Measurements from ENCODE around the gene CTNNA3. TPM values are rescaled to one million over a fixed set of nuclear protein-coding genes. Genes with fewer than 3 reads are reported as not detected.

The CTNNA3 gene
- total RNA-seq, 4 donors from 2014 or later = 1.5 to 9.8 (median 4.3) TPM

GRCh38 chr10:67107670-67108069, 588.3 kb downstream of the CTNNA3 start:
- no peaks in the 10 kb centered on the region for H3K9me3 ChIP-seq
- no peaks in the 10 kb centered on the region for H3K27me3 ChIP-seq
- H3K4me1 ChIP-seq = no peaks in the 10 kb centered on the region
- no peak for DNase-seq
- intact Hi-C loops (cut with DNase I; ENCODE audit: low total_unique reads) = no loop called here
- TF ChIP-seq, protein P1, sequence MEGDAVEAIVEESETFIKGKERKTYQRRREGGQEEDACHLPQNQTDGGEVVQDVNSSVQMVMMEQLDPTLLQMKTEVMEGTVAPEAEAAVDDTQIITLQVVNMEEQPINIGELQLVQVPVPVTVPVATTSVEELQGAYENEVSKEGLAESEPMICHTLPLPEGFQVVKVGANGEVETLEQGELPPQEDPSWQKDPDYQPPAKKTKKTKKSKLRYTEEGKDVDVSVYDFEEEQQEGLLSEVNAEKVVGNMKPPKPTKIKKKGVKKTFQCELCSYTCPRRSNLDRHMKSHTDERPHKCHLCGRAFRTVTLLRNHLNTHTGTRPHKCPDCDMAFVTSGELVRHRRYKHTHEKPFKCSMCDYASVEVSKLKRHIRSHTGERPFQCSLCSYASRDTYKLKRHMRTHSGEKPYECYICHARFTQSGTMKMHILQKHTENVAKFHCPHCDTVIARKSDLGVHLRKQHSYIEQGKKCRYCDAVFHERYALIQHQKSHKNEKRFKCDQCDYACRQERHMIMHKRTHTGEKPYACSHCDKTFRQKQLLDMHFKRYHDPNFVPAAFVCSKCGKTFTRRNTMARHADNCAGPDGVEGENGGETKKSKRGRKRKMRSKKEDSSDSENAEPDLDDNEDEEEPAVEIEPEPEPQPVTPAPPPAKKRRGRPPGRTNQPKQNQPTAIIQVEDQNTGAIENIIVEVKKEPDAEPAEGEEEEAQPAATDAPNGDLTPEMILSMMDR (IDR thresholded peaks at IDR 0.05) = no peak
- no peak for TF ChIP-seq POLR2A (IDR thresholded peaks at IDR 0.05)
- H3K27ac ChIP-seq = no peak overlapping the region
- H3K36me3 ChIP-seq = peaks cover 0 to 2% of the 10 kb centered on the region in 2 donors
- H3K4me3 ChIP-seq = no peak overlapping the region

DNA sequence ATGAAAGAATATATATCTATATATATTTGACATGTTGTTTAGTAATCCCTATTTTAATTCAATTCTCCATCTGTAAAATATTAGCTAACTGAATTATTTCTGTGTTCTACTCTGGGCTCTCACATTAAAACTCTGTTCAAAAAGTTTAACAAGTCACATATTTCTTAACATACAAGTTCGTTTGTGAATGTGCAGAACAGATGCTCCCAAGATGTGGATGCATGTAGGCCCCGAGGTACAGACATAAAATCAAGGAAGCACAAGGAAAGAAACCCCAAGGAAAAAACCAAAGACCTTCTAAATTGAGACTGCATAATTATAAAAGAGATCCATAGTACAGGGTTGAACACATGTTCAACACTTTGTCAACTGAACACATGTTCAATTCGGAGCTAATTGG, 595.0 kb downstream of the CTNNA3 start:
- Histone ChIP-seq H3K27me3 (no peaks in the 10 kb centered on the region), H3K36me3 (peaks cover 0 to 2% of the 10 kb centered on the region in 2 donors), H3K4me1 (no peaks in the 10 kb centered on the region), H3K27ac (no peak overlapping the region), H3K4me3 (no peak overlapping the region), H3K9me3 (no peaks in the 10 kb centered on the region)
- intact Hi-C loops (cut with DNase I; ENCODE audit: low total_unique reads) = no loop called here
- DNase-seq = no peak
- TF ChIP-seq POLR2A (IDR thresholded peaks at IDR 0.05) = no peak
- TF ChIP-seq, protein P1 (IDR thresholded peaks at IDR 0.05) = no peak

DNA sequence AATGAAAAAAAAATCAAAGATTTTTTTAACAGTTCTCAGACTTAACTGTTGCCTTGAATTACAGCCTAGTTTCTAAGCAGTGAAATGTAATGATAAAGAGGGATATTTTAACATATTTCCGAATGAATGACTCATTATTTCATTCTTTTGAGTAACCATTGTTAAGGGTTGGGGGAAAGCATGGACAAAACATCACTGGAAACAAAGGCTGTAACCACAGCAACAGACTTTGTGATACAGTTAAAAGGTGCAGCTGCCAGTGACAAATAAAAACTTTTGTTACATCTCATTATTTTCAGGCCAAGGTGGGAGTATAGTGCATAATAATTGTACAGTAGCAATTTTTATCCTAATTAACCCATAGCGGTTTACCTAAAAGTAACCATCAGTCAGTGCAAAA, 597.5 kb downstream of the CTNNA3 start:
- TF ChIP-seq POLR2A (IDR thresholded peaks at IDR 0.05) = no peak
- TF ChIP-seq, protein P1 (IDR thresholded peaks at IDR 0.05) = no peak
- Histone ChIP-seq H3K27me3 (no peaks in the 10 kb centered on the region), H3K27ac (no peak overlapping the region), H3K9me3 (no peaks in the 10 kb centered on the region), H3K4me1 (no peaks in the 10 kb centered on the region), H3K4me3 (no peak overlapping the region), H3K36me3 (no peaks in the 10 kb centered on the region)
- intact Hi-C loops (cut with DNase I; ENCODE audit: low total_unique reads) = no loop called here
- no peak for DNase-seq

DNA sequence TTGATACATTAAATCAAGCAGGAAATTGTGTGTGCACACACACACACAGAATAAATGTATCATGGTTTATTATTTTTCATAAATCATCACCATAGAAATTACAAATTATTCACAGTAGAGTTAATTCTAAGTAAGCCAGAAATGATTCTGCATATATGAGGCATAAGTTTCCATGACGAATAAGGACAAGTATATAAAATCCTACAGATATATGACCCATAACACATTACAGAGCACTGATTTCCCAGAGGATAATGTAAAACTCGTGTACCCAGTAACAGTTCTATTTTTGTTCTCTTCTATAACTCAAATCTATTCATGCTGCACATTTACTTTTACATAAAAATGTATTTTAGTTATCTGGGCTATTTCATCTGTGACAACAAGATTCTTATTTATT, 600.5 kb downstream of the CTNNA3 start:
- H3K36me3 ChIP-seq = no peaks in the 10 kb centered on the region
- intact Hi-C loops (cut with DNase I; ENCODE audit: low total_unique reads) = no loop called here
- no peaks in the 10 kb centered on the region for H3K4me1 ChIP-seq
- no peak overlapping the region for H3K4me3 ChIP-seq
- DNase-seq = no peak
- H3K9me3 ChIP-seq = no peaks in the 10 kb centered on the region
- H3K27ac ChIP-seq = no peak overlapping the region
- no peak for TF ChIP-seq POLR2A (IDR thresholded peaks at IDR 0.05)
- TF ChIP-seq, protein P1 (IDR thresholded peaks at IDR 0.05) = no peak
- no peaks in the 10 kb centered on the region for H3K27me3 ChIP-seq

GRCh38 chr10:67088036-67088435, 608.0 kb downstream of the CTNNA3 start:
- no peaks in the 10 kb centered on the region for H3K36me3 ChIP-seq
- DNase-seq = no peak
- no peak overlapping the region for H3K27ac ChIP-seq
- no peak overlapping the region for H3K4me3 ChIP-seq
- intact Hi-C loops (cut with DNase I; ENCODE audit: low total_unique reads) = no loop called here
- TF ChIP-seq, protein P1 (IDR thresholded peaks at IDR 0.05) = no peak
- no peak for TF ChIP-seq POLR2A (IDR thresholded peaks at IDR 0.05)
- H3K27me3 ChIP-seq = no peaks in the 10 kb centered on the region
- H3K9me3 ChIP-seq = no peaks in the 10 kb centered on the region
- H3K4me1 ChIP-seq = no peaks in the 10 kb centered on the region

All from uterus (tissue), 4 donors.